NCI-H187 treated with DMSO at 0.1 percent for 48 hours (cell line): ENCODE measurements around the gene SRPK2.

ENCODE experiments used
- DNase-seq: peaks from one replicate; lab custom pipeline; 2025; lab: John Stamatoyannopoulos, UW

The SRPK2 gene

GRCh38 chr7:105097619-105098018 lies 291.1 kb downstream of the SRPK2 start:
- DNase-seq, result no peak

GRCh38 chr7:105096306-105096705 lies 292.4 kb downstream of the SRPK2 start:
- DNase-seq, result no peak

GRCh38 chr7:105094966-105095365 lies 293.8 kb downstream of the SRPK2 start:
- no peak for DNase-seq

- no peak for DNase-seq
Measured at GRCh38 chr7:105088456-105088855, 300.3 kb downstream of the SRPK2 start.

- DNase-seq, result no peak
Measured at GRCh38 chr7:105087981-105088380, 300.7 kb downstream of the SRPK2 start.

- DNase-seq, result no peak
Measured at GRCh38 chr7:105086850-105087249, 301.9 kb downstream of the SRPK2 start.

GRCh38 chr7:105084581-105084980 lies 304.1 kb downstream of the SRPK2 start:
- no peak for DNase-seq

- DNase-seq, result no peak
Measured at GRCh38 chr7:105079348-105079747, 309.4 kb downstream of the SRPK2 start.

- no peak for DNase-seq
Measured at GRCh38 chr7:105073143-105073542, 315.6 kb downstream of the SRPK2 start.

- DNase-seq, result no peak
Measured at GRCh38 chr7:105068886-105069285, 319.8 kb downstream of the SRPK2 start.

- DNase-seq, result no peak
Measured at GRCh38 chr7:105067691-105068090, 321.0 kb downstream of the SRPK2 start.
